ENCODE measurements around the gene EMC7.
"Not testable (repeated sequence)": the region's sequence is repeated elsewhere in the genome, so short reads cannot be mapped to it uniquely, and the experiment has no call there.

EMC7 gene

GRCh38 chr15:34125945-34126344 is 24.3 kb upstream of the EMC7 start:
- TF ChIP-seq CTCF (IDR thresholded peaks at IDR 0.05; ENCODE audit: control insufficient read depth, insufficient read depth, low read depth, low read length, missing control alignments): no peak
- H3K4me3 ChIP-seq (ENCODE audit: control insufficient read depth, low read depth, low read length): no peak overlapping the region
- DNase-seq (ENCODE audit: low read depth): no peak

GRCh38 chr15:34124651-34125050 is 23.0 kb upstream of the EMC7 start:
- no peak overlapping the region for H3K4me3 ChIP-seq (ENCODE audit: control insufficient read depth, low read depth, low read length)
- no peak for DNase-seq (ENCODE audit: low read depth)
- TF ChIP-seq CTCF (IDR thresholded peaks at IDR 0.05; ENCODE audit: control insufficient read depth, insufficient read depth, low read depth, low read length, missing control alignments): no peak

DNA sequence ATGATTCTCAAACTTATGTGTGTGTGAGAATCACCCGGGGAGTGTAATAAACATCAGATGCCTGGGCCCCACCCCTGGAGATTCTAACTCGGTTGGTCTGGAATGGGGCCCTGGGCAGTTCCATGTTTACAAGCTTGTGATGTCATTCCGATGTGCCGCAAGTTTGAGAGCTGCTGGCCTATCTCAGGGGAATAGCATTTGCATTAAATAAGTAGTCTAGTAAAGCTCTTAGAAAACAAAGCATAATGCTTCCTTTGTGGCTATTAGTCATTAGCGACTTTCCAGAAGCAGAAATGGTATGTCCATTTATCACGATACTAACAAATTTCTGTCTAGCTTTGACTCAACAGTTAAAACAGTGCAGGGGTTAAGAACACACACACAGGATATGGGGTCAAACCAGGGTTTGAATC is 21.1 kb upstream of the EMC7 start:
- no peak for TF ChIP-seq CTCF (IDR thresholded peaks at IDR 0.05; ENCODE audit: control insufficient read depth, insufficient read depth, low read depth, low read length, missing control alignments)
- H3K4me3 ChIP-seq (ENCODE audit: control insufficient read depth, low read depth, low read length): no peak overlapping the region
- peak; percentile 70 for DNase-seq (ENCODE audit: low read depth)

DNA sequence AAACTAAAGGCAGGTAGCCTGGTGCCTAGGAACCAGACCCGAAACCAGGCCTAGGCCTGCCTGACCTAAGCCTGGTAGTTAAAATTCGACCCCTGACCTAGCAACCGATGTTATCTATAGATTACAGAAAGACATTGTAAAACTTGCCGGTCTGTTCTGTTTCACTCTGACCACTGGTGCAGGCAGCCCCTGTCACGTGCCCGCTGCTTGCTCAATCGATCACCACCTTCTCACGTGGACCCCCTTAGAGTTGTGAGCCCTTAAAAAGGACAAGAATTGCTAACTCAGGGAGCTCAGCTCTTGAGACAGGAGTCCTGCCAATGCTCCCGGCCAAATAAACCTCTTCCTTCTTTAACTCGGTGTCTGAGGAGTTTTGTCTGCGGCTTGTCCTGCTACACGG is 20.1 kb upstream of the EMC7 start:
- not testable (repeated sequence) for H3K4me3 ChIP-seq (ENCODE audit: control insufficient read depth, low read depth, low read length); DNase-seq (ENCODE audit: low read depth)

GRCh38 chr15:34120420-34120819 is 18.8 kb upstream of the EMC7 start:
- DNase-seq (ENCODE audit: low read depth); H3K4me3 ChIP-seq (ENCODE audit: control insufficient read depth, low read depth, low read length): not testable (repeated sequence)

GRCh38 chr15:34119291-34119690 is 17.6 kb upstream of the EMC7 start:
- DNase-seq (ENCODE audit: low read depth): peak; percentile 7
- TF ChIP-seq CTCF (IDR thresholded peaks at IDR 0.05; ENCODE audit: control insufficient read depth, insufficient read depth, low read depth, low read length, missing control alignments): no peak
- H3K4me3 ChIP-seq (ENCODE audit: control insufficient read depth, low read depth, low read length): no peak overlapping the region

DNA sequence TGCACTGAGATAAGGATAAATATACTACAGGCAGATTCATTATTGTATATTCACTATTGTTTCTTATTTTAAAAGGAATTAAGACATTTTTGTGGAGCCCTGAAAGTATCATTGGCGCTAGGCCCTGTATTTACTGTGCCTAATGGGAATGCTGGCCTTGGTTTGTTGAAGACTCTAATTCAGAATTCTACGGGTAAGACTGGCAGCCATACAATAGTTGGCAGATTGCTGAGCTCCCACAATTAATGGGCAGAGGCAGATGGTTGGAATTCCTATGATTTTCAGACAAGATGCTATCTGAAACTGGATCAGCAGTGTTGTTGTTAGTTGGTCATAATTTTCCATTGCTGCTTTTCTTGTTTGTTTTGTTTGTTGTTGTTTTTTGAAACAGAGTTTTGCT is 15.0 kb upstream of the EMC7 start:
- DNase-seq (ENCODE audit: low read depth): no peak

More for the DNA sequence above, 15.0 kb upstream of the EMC7 start:
- H3K4me3 ChIP-seq (ENCODE audit: control insufficient read depth, low read depth, low read length): no peak overlapping the region
- TF ChIP-seq CTCF (IDR thresholded peaks at IDR 0.05; ENCODE audit: control insufficient read depth, insufficient read depth, low read depth, low read length, missing control alignments): no peak

Measured in AG09309 (cell line).